ENCODE results near the gene ADARB2.

DNA sequence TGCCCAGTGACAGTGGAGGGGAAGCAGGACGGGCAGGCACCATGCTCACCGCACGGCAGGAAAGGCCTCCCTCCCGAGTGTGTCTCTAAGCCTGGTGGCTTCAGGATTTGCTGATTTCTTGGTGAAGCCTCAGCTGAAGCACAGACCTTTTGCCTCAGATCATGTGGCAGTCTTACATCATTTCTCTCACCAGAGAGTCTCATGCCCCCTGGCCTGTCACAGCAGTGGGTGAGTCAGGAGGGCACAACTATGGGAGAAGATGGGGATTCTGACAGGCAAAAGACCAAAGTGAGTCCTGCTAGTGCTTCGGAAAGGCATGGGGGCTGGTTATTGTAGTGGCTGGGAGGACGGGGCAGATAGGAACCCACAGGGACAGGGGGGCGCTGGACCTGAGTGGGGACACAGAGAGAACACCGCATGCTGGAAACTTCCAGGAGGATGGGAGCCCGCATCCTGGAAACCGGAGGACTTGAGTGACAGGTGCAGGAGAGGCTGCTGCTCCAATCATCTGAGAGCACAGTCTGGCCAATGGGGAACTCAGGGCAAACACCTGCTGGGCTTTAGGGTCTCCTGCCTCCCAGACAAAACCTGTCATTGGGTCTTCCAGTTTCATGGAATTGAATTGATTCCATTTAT, 166.8 kb downstream of the ADARB2 start:
- no peak for TF ChIP-seq ELF4 (IDR thresholded peaks at IDR 0.05)
- no peak for TF ChIP-seq NFRKB (IDR thresholded peaks at IDR 0.05)
- no peak for TF ChIP-seq TARDBP (IDR thresholded peaks at IDR 0.05)
- TF ChIP-seq ARNT (IDR thresholded peaks at IDR 0.05) = no peak
- no peak for TF ChIP-seq SUZ12 (IDR thresholded peaks at IDR 0.05)

All from HEK293T (cell line).